Gastrocnemius medialis (tissue), 4 donors: ENCODE data around the gene RRP8.

ENCODE experiments used
- CTCF ChIP-seq, 5 experiments: fragments of 450-650 bp in 3 of 5; fragments of 200-600 bp in 2 of 5; sonication (generic) in 2 of 5; IDR thresholded peaks in 4 of 5; conservative IDR thresholded peaks in 1 of 5; 1 replicate in 4 of 5; 2 replicates in 1 of 5; pipeline ENCODE4 v1.5.1; 2016 to 2019; ENCODE audit warnings: antibody characterized with exemption in 5 of 5, mild to moderate bottlenecking in 3 of 5, moderate library complexity in 3 of 5
- POLR2A ChIP-seq, 2 donors: fragments of 450-650 bp; IDR thresholded peaks; one replicate each; pipeline ENCODE4 v1.6.1; 2017; ENCODE audit warnings: antibody characterized with exemption in 2 of 2, mild to moderate bottlenecking in 2 of 2, moderate library complexity in 2 of 2

- TF ChIP-seq POLR2A (IDR thresholded peaks at IDR 0.05) (peak; percentile 68 to 85), CTCF (IDR thresholded peaks at IDR 0.05 in 4 of 5, conservative IDR thresholded peaks at IDR 0.05 in 1 of 5) (no peak)
These were observed 15.8 kb upstream of the RRP8 start, which contains the start of gene TPP1 for GRCh38 chr11:6619004-6619745.
